ENCODE measurements around the gene RHOT2.

The RHOT2 gene

DNA sequence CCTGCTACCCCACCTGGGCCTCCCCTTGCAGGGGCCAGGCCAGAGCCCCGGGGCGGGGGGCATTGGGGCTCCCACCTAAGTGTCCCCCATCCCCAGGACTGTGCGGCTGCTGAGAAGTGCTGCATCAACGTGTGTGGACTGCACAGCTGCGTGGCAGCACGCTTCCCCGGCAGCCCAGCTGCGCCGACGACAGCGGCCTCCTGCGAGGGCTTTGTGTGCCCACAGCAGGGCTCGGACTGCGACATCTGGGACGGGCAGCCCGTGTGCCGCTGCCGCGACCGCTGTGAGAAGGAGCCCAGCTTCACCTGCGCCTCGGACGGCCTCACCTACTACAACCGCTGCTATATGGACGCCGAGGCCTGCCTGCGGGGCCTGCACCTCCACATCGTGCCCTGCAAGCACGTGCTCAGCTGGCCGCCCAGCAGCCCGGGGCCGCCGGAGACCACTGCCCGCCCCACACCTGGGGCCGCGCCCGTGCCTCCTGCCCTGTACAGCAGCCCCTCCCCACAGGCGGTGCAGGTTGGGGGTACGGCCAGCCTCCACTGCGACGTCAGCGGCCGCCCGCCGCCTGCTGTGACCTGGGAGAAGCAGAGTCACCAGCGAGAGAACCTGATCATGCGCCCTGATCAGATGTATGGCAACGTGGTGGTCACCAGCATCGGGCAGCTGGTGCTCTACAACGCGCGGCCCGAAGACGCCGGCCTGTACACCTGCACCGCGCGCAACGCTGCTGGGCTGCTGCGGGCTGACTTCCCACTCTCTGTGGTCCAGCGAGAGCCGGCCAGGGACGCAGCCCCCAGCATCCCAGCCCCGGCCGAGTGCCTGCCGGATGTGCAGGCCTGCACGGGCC lies 35.2 kb upstream of the RHOT2 start:
- no peak for DNase-seq (ENCODE audit: low spot score)

DNA sequence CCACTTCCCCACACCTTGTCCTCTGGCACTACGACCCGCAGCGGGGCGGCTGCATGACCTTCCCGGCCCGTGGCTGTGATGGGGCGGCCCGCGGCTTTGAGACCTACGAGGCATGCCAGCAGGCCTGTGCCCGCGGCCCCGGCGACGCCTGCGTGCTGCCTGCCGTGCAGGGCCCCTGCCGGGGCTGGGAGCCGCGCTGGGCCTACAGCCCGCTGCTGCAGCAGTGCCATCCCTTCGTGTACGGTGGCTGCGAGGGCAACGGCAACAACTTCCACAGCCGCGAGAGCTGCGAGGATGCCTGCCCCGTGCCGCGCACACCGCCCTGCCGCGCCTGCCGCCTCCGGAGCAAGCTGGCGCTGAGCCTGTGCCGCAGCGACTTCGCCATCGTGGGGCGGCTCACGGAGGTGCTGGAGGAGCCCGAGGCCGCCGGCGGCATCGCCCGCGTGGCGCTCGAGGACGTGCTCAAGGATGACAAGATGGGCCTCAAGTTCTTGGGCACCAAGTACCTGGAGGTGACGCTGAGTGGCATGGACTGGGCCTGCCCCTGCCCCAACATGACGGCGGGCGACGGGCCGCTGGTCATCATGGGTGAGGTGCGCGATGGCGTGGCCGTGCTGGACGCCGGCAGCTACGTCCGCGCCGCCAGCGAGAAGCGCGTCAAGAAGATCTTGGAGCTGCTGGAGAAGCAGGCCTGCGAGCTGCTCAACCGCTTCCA lies 34.4 kb upstream of the RHOT2 start:
- DNase-seq (ENCODE audit: low spot score), result no peak

DNA sequence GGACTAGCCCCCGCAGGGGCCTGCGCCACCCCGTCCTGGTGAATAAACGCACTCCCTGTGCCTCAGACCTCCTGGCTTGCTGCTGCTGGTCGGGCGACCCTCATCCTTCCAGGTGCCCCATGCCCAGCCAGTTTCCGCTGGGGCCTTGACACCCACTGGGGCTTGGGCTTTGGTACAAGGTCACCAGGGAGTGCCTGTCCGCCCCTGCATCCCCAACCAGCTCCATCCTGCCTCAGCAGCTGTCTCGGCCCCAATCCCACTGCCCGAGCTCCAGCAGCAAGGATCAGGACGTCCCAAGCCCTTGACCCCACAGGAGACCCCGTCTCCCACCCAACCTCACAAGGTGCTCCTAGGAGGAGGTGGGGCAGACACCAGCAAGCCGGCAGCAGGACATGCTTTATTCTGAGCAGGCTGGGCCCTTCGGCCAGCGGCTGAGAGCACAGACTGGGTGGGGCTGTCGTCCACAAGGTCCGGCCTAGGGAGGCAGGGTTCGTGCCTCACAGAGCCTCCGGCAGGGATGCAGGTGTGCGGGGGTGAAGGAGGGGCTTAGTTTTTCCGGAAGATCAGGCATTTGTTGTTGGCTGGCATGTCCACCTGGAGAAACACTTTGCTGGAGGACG lies 33.8 kb upstream of the RHOT2 start:
- no peak for DNase-seq (ENCODE audit: low spot score)

DNA sequence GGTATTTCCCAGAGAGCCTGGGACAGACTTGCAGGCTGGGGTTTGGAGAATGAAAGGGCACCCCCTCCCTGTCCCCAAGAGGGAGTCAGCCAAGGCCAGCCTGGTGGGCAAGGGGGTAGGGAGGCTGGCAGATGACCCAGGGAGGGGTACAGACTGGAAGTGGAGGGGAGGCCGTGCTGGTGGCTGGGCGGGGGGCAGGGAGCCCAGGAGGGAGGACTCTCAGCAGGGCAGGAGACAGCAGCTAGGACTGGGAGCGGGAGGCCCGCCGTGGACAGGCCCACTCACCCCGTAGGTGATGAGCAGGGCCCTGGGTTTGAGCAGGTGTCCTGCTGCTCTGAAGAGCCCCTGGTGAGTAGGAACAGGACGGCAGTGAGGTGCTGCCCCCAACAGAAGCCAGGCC lies 32.9 kb upstream of the RHOT2 start:
- DNase-seq (ENCODE audit: low spot score), result no peak

DNA sequence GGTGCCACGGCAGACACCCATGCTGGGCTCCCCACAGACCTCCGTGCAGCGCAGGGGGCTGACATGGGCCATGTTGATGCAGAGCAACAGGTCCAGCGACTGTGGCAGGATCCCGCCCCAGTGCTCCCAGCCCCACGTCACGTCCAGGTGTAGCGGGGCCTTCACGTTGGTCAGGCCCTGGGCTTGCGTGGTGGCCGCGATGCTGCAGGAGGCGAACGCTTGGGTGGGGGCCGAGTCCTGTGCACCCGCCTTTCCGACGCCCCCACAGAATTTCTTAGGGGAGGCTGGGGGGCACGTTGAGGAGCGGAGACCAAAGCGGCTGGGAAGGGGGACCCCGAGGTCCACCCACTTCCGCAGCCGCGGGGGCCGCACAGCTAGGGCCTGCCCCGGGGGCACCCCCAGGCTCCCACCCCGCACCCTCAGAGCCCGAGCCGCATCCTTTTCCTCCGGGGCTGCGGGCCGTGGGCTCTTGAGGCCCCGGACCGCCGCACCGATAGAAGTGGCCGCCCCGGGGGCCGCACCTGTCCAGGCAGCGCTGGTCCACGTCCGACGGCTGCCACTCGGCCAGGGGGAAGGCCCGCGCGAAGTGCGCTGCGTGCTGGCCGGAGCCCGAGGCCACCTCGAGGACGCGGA lies 32.2 kb upstream of the RHOT2 start:
- no peak for DNase-seq (ENCODE audit: low spot score)

DNA sequence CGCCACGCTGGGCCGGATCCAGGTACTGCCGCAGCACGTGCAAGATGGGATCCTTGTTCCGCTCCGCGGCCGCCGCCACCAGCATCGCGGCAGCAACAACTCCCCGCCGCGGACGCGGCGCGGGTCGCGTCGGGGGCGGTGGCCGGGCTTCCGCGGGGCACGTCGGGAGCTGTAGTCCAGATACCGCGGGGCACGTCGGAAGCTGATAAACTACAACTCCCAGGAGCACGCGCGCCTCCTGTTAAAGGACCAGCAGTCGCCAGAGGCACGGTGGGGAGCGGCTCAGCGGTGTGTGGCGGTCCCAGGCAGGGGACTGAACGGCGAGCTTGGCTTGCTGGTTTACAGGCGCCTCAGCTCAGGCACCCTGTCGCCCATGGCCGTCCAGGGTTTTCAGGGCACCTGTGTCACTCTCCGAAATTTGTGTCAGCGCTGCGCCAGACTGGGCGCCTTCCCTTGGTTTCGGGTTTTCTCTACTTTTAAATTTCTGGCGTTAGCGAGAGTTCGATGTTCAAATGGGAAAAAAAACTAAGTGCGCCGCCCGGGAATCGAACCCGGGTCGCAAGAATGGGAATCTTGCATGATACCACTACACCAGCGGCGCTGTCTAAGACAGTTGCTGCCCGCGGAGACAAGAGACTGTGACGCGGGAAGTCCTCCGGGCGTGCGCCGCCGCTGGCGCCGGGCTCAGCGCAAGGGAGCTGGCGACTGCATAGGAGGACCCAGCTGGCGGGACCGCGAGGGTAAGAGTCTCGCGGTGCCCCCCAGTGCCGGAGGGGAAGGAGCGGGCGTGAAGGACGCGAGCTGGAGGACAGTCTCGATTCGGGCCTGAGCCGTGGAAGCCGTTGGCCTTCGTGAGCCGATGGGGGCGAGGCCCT lies 31.5 kb upstream of the RHOT2 start, which contains the start of gene METTL26:
METTL26 (minus strand) TSS at position 100 of the 875 bp plus-strand sequence; CDS start at position 85, 15 bp downstream.
- peak; percentile 94 for DNase-seq (ENCODE audit: low spot score)

DNA sequence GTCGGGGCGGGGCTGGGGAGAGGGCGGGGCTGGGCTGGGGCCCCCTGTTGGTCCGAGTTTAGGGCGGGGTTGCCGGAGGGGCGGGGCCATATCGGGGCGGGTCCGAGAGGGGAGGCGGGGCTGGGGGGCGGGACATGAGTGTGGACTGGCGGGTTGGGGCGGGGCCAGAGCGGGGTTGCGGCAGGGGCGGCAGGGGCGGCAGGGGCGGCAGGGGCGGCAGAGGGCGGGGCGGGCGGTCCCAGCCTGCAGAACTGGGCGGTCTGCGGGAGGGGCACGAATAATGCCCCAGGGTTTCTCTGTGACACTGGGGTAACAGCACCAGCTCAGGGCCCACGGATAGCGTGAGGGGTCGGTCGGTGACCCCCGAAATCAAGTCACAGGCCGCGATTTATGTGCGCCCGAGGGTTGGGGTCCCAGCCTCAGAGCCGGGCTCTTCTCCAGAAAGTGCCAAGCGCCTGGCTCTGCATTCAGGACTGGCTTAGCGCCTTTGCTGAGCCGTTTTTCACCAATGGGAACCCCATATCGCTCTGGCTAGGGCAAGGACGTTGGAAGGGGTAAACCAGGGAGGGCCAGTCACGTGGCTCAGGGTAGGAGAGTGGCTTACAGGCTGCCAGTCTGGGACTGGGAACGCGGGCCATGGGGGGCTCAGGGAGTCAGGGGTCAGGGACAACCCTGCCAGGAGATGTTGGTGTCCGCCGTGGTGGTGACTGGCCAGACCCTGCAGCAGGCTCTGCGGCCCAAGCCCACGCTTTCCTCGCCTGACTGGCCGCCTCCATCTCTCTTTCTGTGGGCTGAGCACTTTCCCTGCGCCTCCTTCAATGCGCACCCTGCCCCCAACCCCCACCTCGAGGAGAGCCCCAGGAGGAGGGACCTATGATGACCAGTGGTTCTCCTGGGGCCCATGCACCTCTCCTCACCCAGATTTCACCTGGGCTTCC lies 30.6 kb upstream of the RHOT2 start:
- peak; percentile 94 for DNase-seq (ENCODE audit: low spot score)

DNA sequence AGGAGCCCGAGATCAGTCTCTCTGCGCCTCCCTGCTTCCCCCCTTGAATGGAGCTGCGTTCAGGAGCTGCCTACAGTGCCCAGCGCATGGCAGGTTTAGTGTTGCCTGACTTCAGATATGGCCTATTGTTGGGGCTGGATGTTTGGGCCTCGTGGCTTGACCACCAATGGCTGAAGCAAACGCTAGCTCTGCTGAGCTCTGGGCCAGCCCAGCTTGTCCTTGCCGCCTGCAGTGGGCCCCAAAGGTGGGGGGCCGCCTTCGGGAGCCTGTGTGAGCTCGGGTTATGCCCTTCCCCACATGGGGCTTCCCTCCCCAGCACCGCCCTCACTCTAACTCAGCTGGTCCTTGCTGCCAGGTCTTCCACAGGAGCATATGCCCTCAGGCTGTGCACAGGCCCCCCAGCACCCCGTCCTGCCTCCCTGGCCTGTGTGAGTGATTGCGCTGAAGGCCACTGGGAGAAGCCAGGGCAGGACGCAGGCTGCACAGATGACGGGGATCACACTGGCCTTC lies 29.8 kb upstream of the RHOT2 start:
- DNase-seq (ENCODE audit: low spot score), result no peak

DNA sequence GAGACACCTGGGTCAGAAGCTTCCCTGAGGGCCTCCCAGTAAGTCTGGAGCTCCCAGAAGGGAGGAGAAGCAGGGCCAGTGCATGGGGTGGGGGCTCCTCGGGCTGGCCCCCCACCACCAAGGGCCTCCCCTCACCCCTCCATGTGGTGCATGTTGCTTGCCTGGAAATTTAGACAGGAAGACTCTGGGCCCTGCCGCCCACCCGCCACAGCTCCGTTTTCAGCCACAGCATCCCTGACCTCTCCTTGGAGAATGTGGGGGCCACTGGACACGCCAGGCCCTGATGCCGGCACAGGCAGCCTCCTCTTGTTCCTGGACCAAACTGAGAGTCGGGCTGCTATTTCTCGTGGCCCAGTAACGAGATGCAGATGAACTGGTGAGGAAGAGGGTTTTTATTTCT lies 29.1 kb upstream of the RHOT2 start:
- DNase-seq (ENCODE audit: low spot score), result no peak

DNA sequence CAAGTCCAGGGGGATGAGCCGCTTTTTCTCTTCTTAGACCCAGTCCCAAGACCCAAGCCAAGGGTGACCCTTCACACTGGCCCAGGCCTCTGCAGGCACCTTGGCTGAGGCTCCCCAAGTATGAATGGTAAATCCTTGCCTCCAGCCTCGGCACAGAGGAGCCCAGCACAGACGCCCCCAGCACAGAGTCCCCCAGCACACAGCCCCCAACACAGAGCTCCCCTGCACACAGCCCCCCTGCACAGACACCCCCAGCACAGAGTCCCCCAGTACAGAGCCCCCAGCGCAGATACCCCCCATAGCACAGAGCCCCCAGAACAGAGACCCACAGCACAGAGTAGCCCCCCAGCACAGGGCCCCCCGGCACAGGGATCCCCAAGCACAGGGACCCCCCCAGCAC lies 27.3 kb upstream of the RHOT2 start:
- DNase-seq (ENCODE audit: low spot score), result no peak

DNA sequence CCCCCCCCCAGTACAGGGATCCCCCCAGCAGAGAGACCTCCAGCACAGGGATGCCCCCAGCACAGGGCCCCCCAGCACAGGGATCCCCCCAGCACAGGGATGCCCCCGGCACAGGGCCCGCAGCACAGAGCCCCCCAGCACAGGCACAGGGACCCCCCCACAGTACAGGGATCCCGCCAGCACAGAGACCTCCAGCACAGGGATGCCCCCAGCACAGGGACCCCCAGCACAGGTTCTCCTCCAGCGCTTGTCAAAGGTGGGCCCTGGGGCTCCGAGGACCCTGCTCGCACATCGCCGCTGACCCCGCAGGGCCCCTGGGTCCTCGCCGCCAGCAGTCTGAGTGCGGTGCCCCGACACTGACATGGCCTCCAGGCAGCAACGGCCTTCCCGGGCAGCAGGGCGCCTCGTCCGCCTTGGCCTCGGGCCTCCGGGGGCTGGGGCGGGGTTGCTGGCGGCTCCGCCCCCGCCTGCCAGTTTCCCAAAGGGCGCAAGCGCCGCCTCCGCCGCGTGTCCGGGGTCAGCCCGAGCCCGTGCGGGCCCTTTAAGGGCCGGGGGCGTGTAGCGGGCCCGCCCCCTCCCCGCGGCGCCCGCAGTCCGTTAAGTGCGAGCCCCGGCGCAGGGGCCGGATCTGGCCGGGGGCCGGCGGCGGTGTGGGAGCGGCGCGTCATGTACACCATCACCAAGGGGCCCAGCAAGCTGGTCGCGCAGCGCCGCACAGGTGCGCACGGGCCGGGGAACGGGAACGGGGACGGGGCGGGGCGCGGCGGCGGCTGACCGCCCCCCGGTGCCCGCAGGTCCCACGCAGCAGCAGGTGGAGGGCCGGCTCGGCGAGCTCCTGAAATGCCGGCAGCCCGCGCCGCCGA lies 26.4 kb upstream of the RHOT2 start, which contains the start of gene MCRIP2:
MCRIP2 (plus strand) TSS at position 503 of the 863 bp plus-strand sequence; CDS start at position 667, 164 bp downstream.
- DNase-seq (ENCODE audit: low spot score), result peak; percentile 84

DNA sequence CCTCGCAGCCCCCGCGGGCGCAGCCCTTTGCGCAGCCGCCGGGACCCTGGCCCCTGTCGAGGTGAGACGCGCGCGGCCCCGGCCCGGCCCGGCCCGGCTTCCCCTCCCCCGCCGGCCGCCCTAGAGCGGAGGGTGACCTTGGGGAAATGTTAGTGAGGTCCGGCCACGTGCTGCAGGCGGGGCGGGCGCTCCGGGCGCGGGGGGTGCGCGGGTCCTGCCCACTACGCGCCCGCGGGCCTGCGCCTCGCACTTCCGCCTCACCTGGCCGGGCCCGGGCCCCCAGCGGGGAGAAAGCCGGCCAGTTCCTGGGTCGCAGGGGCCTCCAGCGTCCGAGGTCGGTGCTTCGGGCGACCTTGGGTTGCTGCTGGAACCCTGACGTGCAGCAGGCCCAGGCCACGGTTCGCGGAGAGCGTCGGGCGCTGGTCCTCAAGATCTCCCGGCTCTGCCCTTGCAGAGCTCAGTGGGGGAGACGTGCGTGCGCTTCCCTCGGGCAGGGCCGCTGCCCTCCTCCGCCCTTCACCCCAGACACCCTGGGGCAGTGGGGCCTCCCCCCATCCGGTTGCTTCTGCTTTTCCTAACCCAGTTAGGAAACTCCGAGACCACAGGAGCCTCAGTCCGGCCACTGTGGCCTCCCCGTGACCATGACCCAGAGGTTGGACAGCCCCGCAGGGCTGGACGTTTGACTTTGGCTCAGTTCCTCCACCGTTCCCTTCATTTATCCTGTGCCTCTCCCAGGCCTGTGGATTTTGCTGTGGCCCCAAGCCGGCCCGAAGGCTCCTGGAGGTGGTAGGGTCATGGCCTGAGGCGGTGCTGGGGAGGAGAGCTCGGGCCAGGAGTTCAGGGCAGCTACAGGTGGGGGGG lies 25.5 kb upstream of the RHOT2 start:
- DNase-seq (ENCODE audit: low spot score), result peak; percentile 20

DNA sequence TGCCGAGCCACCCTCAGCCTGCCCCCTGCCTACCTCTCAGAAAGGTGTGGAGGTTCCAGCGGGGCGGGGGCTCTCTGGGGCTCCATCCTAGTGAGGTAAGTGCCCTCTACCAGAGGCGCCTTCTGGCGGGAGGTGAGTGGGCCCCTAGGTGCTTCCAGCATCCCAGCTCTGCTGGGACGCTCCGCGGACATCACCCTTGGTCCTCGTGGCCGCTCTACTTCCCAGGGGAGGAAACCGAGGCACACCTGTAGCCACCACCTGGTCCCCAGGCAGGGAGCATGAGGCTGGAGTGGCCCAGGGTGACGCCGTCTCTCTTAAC lies 24.9 kb upstream of the RHOT2 start:
- DNase-seq (ENCODE audit: low spot score), result no peak

DNA sequence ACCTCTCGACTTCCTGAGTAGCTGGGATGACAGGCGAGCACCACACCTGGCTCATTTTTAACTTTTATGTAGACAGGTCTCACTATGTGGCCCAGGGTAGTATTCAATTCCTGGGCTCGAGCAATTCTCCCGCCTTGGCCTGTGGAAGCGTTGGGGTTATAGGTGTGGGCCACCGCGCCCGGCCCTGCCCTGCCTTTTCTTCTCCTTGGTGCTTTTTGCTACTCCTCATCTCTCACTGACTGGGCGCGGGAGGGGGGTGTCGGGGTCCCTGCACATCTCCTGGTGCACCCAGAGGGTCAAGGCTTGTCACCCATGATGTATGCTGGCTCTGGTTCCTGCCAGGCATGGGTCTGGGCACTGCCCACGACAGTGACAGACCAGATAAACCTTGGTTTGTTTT lies 23.4 kb upstream of the RHOT2 start:
- no peak for DNase-seq (ENCODE audit: low spot score)

DNA sequence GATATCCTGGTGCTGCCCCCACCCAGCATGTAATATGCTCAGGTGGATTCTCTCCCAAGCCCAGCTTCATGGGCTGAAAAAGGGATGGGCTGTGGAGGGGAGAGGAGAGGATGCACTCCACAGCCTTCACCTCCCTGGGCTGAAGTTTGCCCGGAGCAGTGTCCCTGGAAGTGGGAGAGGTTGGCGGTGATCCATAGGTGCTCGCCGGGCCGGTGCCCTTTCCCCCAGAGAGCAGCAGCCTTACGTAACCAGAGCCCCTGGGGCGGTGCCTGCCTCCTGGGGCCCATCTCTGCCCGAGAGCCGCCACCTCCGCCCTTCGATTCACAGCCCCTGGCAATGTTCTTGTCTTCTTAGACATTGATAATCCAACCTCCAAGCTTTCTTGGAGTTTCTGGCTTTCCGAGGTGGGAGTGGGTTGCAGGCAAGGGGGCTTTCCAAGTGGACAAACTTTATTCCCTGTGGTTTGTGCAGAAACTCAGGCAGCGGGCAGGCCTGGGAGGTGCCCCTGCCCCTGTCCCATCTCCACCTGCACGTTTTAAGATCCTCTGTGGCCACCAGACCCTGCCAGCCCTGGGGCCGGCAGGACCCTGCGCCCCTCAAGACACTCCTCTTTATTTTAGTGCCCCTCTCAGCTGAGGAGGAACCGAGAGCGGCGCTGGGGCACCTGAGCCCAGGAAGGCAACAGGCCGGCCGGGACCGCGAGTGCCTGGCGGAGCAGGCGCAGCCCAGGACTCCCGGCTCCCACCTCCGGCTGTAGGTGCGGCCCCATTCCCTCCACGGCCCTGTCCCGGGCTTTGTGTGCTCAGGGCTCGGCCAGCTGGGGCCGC lies 21.9 kb upstream of the RHOT2 start:
- DNase-seq (ENCODE audit: low spot score), result no peak

DNA sequence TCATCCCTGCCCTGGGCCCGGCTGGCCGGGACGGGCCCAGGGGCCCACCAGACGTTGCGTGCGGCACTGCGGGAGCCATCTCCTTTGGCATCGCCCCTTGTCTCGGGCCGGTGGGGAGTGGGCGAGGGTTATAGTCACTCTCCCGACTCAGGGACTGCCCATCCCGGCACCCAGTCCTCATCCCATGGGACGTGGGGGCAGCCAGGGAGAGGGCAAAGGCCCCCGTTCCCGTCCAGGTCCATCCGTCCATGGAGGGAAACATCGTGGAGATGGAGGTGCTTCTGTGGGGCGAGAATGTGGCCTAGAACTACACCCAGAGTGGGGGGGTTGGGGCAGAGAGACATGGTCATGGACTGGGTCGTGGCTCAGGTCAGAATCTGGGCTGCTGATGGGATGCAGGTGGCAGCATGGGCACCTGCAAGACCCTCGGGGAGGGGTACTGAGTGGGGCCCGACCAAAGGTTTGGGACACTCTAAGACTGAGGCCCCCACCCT lies 21.2 kb upstream of the RHOT2 start:
- no peak for DNase-seq (ENCODE audit: low spot score)
